HG02642 (cell line): ENCODE measurements around the gene THUMPD2.

Experiments used
- ATAC-seq: cut with Tn5 transposase; IDR thresholded peaks from one replicate; pipeline ENCODE4 v1.9.1; 2021; ENCODE audit warnings: mild to moderate bottlenecking; ENCODE audit not compliant: unreplicated experiment, poor library complexity

The THUMPD2 gene

DNA sequence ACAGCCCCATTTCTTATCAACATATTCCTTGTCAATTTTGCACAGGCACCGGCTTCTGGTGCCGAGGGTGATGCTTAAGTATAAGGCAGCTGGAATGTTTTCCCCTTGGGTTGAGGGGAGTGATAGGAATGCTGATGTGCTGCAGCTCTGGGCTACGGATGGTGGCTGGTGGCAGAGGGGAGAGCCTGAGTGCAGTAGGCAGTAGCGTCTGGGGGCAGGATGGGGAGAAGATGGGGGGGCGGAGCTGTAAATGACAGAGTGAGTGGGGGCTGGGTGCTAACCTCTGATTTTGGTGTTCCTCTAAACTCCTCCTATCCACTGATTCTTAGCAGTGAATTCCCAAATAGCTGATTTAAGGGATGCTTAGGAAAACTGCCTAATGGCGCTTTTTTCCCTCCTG lies 92.6 kb downstream of the THUMPD2 start:
- ATAC-seq = no peak
